Activated CD8-positive, alpha-beta memory T cell treated with anti-CD3 and anti-CD28 coated beads for 48 hours (primary cell): ENCODE measurements around the gene EIF2B5.
"Not testable (repeated sequence)": the region's sequence is repeated elsewhere in the genome, so short reads cannot be mapped to it uniquely, and the experiment has no call there.

Source experiments
- DNase-seq, 3 experiments: peaks; one replicate each; pipeline ENCODE4 v3.0.0-alpha.2; 2020; ENCODE audit warnings: low read depth in 2 of 3, low spot score in 2 of 3

EIF2B5 gene

DNA sequence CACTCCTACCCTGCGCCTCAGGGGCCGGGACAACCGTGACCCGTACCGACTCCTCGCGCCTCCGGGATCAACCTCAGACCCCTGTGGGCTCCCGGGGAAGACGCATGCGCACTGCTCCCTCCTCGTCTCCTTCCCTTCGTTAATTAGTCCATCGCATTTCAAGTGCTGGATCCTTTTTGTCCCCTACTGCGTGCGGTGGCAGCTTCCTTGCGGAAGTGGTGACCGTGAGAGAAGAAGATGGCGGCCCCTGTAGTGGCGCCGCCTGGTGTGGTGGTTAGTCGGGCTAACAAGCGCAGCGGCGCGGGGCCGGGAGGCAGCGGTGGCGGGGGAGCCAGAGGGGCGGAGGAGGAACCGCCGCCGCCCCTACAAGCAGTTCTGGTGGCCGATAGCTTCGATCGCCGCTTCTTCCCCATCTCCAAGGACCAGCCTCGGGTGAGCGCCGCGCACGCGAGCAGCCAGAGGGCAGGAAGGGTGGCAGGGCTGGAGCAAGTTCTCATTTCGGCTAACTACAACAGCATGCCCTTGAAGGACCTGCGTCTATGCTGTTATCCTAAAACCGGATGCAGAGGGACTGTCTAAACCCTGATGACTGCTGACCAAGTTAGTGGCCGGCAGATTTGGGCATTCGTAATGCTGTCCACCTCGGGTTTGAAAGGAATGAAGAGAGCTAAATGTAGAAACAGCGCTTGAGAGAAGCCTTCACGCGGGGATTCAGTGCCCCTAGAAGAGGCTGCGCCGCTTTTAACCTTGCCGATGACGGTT lies at the start of gene EIF2B5:
TSS of gene EIF2B5 (plus strand) at position 210 of the 762 bp plus-strand sequence. CDS start at position 238, 28 bp downstream.
- DNase-seq, result peak; percentile 71 to 77 (median 71)

DNA sequence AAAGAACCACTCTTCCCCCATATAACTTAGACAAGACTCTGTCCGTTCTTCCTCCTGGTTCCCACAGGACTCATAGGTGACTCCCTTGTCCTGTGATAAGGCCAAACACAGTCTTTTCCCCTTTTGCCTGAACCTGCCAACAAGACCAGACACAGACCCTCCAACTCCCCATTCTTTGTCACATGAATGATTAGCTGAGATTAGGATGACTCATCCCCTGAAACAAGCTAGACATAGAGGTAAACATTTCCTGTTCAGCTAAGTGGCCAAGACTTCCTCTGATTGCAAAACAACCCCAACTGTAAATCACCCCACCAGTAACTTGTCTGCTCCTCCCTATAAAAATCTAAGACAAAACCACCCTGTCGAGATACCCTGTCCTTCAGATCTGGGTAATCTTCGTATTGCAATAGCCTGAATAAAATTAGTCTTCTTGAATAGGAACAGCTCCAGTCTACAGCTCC lies 49.7 kb upstream of the EIF2B5 start:
- DNase-seq, result no peak

DNA sequence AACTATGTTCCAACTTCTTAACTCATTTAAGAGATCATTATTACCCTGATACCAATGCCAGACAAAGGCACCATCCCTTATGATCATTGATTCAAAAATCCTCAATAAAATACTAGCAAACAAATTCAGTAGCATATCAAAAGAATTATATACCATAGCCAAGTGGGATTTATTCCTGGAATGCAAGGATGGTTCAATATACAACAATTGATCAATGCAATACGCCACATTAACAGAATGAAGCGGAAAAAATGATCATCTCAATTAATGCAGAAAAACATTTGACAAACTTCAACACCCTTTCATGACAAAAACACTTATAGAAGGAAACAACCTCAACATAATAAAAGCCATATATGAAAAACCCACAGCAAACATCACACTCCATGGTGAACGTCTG lies 43.0 kb upstream of the EIF2B5 start:
- no peak for DNase-seq

DNA sequence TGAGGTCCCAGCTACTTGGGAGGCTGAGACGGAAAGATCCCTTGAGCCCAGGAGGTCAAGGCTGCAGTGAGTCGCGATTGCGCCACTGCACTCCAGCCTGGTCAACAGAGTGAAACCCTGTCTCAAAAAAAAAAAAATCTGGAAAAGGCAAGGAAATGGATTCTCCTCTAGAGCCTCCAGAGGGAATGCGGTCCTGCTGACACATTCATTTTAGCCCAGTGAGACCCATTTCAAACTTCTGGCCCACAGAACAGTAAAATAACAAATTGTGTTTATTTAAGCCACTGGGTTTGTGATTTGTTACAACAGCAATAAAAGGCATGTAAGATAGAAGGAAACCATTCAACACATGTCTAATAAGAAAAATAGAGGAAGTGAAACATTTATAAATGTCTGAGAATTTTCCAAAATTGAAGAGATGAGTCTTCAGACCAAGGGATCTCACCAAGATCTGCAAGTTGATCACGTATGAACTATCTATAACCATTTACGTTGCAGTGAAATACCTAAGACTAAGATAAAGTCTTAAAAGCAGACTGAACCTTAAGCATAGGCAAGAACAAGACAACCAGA lies 38.3 kb upstream of the EIF2B5 start, which contains the start of gene HTR3E:
TSS of gene HTR3E (plus strand) at position 254 of the 573 bp plus-strand sequence. CDS start 466 bp downstream, outside the sequence.
- no peak for DNase-seq

DNA sequence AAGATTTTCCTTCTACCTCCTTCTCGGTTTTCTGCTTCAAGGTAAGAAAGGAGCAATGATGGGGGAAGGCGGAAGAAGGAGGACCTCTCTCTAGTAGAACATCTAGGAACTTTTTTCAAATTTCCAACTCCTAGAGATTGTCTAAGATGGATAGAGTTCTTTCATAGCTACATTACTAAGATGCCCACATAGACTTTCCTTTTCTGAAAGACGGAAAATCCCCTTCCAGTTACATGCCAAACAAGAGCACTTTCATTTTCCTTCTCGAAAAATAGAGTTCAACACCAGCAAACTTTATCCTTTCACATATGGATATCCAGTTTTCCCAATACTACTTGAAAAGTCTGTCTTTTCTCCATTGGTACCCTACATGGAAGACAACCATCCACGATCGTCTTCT lies 37.6 kb upstream of the EIF2B5 start:
- no peak for DNase-seq

DNA sequence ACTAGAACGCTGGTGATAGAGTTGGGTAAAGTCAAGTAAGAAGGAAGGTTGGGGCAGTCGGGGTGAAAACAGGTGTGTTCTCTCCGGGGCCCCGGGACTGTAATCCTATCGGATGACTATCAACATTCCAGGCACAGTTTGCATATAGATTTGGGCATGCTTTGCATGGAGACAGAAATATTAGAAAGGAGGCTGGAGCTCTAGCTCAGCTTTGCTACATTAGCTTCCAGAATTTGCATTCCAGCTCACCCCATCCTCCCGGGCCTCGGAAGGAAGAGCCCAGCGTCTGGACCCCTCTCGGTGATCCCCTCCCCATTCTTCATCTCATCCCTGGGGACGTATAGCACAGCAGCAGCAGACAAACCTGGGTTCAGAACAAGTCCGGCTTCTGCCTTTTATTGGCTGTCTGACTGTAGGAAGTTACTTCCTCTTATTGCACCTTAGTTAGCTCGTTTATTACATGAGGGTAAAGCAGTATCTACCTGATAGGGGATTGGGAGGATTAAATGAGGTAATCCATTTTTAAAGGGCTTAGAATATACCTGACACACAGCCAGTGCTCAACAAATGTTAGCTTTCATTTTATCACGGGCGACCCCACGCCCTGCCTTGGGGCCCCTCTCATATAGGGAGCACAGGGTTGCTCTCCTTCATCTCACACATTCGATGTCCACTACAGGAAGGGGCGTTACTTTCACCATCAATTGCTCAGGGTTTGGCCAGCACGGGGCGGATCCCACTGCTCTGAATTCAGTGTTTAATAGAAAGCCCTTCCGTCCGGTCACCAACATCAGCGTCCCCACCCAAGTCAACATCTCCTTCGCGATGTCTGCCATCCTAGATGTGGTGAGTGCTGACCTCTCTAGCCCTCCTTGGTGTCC lies 35.1 kb upstream of the EIF2B5 start:
- DNase-seq, result no peak

DNA sequence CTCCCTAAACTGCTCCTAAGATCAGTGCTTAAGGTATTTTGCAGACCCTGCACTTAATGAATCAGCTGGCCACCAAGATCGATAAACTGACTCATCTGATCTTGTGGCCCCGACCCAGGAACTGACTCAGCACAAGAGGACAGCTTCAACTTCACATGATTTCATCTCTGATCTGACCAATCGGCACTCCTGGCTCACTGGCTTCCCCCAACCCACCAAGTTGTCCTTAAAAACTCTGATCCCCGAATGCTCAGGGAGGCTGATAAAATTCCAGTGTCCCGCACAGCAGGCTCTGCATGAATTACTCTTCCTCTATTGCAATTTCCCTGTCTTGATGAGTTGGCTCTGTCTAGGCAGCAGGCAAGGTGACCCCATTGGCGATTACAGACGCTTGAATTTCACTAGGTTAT lies 24.8 kb upstream of the EIF2B5 start:
- DNase-seq, result no peak

DNA sequence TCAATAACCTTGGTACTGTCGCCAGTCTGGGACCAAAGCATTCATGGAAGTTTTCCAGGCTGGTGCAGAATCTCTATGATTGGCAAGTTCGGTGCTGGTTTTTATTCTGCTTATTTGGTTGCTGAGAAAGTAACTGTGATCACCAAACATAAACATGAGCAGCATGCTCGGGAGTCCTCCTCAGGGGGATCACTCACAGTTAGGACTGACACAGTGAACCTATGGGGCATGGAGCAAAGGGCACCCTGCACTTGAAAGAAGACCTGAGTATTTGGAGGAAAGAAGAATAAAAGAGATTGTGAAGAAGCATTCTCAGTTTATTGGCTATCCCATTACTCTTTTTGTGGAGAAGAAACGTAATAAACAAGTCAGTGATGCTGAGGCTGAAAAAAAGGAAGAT lies 19.1 kb upstream of the EIF2B5 start:
- no peak for DNase-seq

DNA sequence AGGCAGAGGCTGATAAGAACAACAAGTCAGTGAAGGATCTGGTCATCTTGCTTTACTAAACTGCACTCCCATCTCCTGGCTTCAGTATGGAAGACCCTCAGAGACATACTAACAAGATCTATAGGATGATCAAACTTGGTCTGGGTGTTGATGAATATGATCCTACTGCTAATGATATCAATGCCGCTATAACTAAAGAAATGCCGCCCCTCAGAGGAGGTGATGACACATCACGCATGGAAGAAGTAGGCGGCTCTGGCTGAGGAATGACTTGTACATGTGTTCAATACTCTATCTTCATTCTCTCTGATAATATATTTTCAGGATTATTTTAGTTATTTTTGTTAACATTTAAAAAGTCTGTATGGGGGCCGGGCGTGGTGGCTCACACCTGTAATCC lies 17.5 kb upstream of the EIF2B5 start:
- DNase-seq, result no peak

DNA sequence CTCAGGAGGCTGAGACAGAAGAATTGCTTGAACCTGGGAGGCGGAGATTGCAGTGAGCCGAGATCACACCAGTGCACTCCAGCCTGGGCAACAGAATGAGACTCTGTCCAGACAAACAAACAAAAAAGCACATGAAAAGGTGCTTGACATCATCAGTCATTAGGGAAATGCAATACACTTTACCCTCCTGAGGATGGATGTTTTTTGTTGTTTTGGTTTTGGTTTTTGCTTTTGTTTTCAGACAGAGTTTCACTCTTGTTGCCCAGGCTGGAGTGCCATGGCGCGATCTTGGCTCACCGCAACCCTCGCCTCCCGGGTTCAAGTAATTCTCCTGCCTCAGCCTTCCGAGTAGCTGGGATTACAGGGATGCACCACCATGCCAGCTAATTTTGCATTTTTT lies 14.1 kb upstream of the EIF2B5 start:
- DNase-seq, result not testable (repeated sequence)

DNA sequence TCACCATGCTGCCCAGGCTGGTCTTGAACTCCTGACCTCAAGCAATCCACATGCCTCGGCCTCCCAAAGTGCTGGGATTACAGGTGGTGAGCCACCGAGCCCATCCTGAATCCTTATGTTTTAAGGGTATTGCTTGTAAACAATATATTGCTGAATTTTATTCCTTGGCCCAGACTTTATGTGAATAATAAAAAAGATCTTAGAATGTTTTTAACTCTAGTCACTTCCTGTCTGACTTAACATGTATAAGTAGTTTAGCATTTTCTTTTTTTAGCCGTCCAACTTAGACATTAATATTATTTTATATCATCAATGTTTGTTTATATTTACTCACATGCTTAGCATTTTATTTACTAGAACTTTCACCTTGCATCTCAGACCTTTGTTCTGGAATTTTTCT lies 9.2 kb upstream of the EIF2B5 start:
- DNase-seq, result no peak

DNA sequence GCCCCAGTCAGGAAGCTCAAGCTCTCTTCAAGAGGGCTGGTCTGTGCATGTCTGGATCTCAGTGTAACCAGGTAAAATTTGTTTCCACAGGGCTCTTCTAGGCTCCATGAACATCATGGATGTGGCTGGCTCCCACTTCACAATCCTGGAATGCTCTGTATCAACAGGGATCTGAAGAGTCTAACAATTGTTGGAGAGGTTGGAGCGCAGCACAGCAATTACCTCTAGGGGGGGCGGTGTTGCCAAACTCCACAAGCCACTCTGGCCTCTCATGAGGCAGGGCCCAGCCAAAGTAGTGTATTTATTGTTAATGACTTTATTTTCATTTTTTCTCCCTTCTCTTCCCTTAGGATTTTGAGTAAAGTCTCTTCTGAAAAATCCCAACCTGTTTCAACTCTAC lies 6.1 kb upstream of the EIF2B5 start:
- DNase-seq, result no peak

DNA sequence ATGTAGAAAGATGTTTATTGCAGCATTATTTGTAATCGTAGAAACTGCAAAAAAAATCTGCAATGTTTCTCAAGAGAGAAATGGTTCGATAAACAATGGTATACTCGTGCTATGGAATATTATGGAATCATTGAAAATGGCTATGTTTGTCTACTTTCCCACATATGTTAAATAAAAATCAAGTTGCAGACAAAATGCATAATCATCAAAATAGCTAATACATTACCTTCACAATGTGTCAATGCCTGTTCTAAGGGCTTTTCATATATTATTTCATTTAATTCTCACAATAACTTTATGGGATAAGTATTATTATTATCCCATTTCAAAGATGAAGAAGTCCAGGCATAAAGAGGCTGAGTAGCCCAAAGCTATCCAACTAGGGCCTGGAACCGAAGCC lies 2.2 kb upstream of the EIF2B5 start:
- no peak for DNase-seq

DNA sequence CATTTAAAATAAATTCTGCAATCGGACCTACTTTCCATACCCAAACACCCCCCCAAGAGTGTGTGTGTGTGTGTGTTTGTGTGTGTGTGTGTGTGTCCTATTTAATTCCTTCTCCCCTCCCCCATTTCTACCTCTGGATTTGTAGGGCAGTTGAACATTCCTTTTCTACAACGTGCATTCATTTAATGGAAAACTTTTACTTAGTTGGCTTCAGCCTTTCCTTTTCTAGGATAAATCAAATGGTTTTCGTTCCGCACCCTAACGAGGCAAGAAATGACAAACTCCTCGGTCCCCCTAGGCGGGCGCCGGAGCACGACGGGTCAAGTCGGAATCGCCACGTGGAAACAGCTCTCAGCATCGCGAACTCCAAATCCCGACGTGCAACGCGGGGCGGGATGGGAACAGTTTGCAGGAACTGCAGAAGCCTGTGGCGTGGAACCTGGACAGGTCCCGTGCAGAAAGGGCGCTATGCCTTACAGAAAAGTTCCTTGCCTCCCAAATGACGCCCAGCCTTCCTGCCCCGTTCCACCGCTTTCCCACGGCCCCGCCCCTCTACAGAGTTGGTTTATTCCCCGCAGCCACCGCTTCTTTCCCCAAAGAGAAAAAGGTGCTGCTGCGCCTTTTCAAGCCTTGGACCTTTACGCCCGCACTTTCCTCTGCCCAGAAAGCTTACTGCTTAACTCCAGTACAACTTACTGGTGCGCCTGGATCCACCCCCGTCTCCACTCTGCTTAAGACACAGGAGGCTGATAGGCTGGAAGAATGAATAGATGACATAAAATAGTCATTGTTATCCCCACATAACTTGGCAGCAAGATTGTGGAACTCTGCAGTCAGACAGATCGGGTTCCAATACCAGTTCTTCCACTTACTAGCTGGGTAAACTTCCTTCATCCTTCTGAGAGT lies 1.1 kb upstream of the EIF2B5 start:
- DNase-seq, result peak in 2 of 3 experiments; percentile 33 to 36

DNA sequence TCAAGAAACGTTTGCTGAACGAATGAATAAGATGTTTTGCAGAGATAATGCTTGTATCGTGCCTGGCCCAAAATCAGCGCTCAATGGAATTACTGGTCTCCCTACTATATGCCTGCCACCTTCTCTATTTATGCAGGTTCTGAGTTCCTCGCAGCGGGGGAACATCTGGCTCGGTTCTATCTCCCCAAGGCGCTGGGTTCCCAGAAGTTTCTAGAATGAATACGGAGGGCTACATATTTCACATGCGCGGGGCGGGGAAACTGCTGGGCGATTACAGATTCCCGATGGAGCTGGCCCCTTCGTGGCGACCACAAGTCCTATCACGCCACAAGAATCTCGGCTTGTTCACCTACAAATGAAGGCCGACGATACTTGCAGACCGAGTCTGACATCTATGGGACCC lies 411 bp upstream of the EIF2B5 start:
- no peak for DNase-seq

DNA sequence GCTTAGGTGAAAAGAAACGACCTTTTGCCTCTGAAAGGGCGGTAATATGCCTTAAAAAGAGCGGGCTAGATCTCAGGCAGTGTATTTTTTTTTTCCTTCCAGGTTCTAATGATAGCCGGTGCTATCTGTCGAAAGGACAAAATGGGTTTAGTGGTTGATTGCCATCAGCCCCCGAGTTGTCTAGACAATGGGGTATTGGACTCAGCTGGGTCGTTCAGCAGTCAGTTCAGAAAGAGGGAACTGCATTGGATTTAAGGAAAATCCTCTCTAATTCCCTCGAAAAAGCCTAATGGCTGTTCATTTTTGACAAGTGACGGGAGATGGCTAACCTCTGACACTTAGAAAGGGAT lies 728 bp downstream of the EIF2B5 start:
- no peak for DNase-seq

DNA sequence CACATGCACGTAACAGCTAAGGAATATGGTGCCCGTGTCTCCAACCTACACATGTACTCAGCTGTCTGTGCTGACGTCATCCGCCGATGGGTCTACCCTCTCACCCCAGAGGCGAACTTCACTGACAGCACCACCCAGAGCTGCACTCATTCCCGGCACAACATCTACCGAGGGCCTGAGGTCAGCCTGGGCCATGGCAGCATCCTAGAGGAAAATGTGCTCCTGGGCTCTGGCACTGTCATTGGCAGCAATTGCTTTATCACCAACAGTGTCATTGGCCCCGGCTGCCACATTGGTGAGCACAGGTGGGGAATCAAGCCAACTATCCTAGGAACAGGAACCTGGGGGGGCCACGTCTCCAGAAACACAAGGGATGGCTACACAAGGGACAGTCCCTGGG lies 5.3 kb downstream of the EIF2B5 start:
- DNase-seq, result no peak

DNA sequence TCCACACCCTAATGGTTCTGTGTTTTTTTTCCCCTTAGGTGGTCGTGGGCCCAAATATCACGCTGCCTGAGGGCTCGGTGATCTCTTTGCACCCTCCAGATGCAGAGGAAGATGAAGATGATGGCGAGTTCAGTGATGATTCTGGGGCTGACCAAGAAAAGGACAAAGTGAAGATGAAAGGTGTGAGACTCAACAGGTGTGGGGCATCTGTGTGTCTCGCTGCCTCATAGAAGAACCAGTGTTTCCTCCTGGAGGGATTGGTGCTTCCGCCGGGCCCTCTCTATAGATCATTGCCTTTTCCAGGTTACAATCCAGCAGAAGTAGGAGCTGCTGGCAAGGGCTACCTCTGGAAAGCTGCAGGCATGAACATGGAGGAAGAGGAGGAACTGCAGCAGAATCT lies 7.0 kb downstream of the EIF2B5 start:
- no peak for DNase-seq

DNA sequence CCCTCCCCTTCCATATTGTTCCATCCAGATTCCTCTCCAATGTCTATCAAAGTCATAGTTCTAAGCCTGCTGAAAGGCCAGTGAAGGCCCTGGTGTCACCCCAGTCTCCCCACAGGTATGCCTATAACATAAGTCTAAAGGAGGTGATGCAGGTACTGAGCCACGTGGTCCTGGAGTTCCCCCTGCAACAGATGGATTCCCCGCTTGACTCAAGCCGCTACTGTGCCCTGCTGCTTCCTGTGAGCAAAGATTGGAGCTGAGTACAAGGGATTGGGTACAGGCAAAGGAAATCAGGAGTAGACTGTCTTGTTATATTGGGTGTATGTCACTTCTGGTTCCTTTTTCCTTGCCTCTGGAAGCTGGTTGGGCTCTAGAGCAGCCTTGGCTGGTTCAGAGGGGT lies 8.2 kb downstream of the EIF2B5 start:
- DNase-seq, result no peak

DNA sequence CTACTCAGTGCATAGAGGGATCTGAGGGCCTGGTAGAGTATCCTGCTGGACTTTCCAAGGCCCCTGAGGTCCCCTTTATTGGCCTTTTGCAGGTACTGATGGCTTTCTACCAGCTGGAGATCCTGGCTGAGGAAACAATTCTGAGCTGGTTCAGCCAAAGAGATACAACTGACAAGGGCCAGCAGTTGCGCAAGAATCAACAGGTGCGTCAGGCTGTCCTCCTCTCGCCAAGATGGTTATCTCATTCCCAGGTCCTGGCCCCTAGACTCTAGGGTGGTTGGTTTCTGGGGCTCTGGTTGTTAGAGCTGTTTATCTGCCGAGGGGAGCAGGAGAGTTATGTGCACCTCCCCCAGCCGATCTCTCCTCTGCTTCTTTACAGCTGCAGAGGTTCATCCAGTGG lies 9.3 kb downstream of the EIF2B5 start:
- DNase-seq, result no peak

DNA sequence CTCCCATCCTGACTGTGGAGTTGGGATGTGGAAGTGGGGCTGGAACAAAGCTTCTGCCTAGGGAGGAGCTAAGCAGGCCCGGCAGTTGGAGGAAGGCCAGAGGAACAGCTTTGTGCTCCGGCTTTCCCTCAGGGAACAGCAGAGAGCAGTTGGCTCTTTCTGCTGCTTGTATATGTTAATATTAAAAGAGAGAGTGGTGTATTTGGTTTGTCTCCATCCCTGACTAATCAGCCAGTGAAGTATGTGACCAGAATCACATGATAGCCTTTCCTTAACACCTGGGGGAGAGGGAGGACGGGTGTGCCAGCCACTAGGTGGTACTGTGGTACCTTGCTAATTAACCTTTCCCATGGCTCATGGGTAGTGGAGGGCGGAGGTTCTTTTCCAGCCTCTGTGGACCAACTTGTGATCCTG lies 10.0 kb downstream of the EIF2B5 start:
- DNase-seq, result no peak
